HL-60 (cell line): ENCODE data around the gene GPR107.

Source experiments
- DNase-seq, 2 experiments: peaks; one replicate each; pipeline ENCODE4 v3.0.0-alpha.2; 2010 to 2020; ENCODE audit warnings: low read depth in 1 of 2, low spot score in 1 of 2
- H3K27ac ChIP-seq: fragments of 250-450 bp; sonication (Bioruptor Pico); replicated peaks from 2 replicates; pipeline ENCODE4 v1.5.1; 2020; ENCODE audit warnings: mild to moderate bottlenecking, moderate library complexity
- H3K27me3 ChIP-seq: fragments of 250-450 bp; sonication (Bioruptor Pico); 2 replicates; pipeline ENCODE4 v1.5.1; 2021; ENCODE audit warnings: mild to moderate bottlenecking, moderate library complexity; ENCODE audit not compliant: insufficient read depth, poor library complexity, severe bottlenecking
- H3K4me3 ChIP-seq: replicated peaks from 2 replicates; pipeline ENCODE4 v1.5.1; 2011; ENCODE audit warnings: mild to moderate bottlenecking, control low read depth, low read length; ENCODE audit not compliant: insufficient read depth
- GABPA ChIP-seq: IDR thresholded peaks from 2 replicates; pipeline ENCODE4 v1.6.1; 2012; ENCODE audit warnings: low read depth
- POLR2AphosphoS5 ChIP-seq: IDR thresholded peaks from 2 replicates; pipeline ENCODE4 v1.6.1; 2012; ENCODE audit warnings: low read depth
- SPI1 ChIP-seq: IDR thresholded peaks from 2 replicates; pipeline ENCODE4 v1.6.1; 2012; ENCODE audit warnings: low read depth, mild to moderate bottlenecking, borderline replicate concordance
- TF ChIP-seq, protein P1 (sequence below): IDR thresholded peaks from 2 replicates; pipeline ENCODE4 v1.6.1; 2012; ENCODE audit warnings: low read depth; ENCODE audit not compliant: insufficient replicate concordance
- TF ChIP-seq, protein P2 (sequence below): IDR thresholded peaks from one replicate; pipeline ENCODE4 v1.5.1; 2011; ENCODE audit warnings: low read length, control low read depth, inconsistent platforms; ENCODE audit not compliant: insufficient read depth

GPR107 gene

DNA sequence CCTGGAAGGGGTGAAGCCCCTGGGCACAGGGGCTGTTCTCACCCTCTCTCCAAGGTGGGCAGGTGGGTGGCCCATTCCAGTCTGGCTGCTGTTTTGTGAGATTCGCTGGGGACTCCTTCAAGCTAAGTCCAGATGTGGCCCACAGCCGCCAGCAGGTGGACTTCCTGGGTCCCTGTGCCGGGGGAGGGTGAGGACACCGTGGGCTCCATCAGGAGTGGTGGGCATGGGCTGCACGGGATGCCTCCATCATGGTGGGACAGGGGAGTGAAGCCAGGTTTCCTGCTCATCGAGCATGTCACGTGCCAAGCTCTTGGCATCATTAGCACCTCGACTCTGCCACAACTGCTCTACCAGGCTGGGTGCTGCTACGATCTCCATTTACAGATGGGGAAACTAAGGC, 120.3 kb downstream of the GPR107 start:
- peaks cover 30% of the 10 kb centered on the region for H3K27me3 ChIP-seq
- H3K27ac ChIP-seq, result no peak overlapping the region
- DNase-seq, result no peak
- no peak overlapping the region for H3K4me3 ChIP-seq
- TF ChIP-seq, protein P1, sequence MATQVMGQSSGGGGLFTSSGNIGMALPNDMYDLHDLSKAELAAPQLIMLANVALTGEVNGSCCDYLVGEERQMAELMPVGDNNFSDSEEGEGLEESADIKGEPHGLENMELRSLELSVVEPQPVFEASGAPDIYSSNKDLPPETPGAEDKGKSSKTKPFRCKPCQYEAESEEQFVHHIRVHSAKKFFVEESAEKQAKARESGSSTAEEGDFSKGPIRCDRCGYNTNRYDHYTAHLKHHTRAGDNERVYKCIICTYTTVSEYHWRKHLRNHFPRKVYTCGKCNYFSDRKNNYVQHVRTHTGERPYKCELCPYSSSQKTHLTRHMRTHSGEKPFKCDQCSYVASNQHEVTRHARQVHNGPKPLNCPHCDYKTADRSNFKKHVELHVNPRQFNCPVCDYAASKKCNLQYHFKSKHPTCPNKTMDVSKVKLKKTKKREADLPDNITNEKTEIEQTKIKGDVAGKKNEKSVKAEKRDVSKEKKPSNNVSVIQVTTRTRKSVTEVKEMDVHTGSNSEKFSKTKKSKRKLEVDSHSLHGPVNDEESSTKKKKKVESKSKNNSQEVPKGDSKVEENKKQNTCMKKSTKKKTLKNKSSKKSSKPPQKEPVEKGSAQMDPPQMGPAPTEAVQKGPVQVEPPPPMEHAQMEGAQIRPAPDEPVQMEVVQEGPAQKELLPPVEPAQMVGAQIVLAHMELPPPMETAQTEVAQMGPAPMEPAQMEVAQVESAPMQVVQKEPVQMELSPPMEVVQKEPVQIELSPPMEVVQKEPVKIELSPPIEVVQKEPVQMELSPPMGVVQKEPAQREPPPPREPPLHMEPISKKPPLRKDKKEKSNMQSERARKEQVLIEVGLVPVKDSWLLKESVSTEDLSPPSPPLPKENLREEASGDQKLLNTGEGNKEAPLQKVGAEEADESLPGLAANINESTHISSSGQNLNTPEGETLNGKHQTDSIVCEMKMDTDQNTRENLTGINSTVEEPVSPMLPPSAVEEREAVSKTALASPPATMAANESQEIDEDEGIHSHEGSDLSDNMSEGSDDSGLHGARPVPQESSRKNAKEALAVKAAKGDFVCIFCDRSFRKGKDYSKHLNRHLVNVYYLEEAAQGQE, result no peak
- TF ChIP-seq, protein P2, sequence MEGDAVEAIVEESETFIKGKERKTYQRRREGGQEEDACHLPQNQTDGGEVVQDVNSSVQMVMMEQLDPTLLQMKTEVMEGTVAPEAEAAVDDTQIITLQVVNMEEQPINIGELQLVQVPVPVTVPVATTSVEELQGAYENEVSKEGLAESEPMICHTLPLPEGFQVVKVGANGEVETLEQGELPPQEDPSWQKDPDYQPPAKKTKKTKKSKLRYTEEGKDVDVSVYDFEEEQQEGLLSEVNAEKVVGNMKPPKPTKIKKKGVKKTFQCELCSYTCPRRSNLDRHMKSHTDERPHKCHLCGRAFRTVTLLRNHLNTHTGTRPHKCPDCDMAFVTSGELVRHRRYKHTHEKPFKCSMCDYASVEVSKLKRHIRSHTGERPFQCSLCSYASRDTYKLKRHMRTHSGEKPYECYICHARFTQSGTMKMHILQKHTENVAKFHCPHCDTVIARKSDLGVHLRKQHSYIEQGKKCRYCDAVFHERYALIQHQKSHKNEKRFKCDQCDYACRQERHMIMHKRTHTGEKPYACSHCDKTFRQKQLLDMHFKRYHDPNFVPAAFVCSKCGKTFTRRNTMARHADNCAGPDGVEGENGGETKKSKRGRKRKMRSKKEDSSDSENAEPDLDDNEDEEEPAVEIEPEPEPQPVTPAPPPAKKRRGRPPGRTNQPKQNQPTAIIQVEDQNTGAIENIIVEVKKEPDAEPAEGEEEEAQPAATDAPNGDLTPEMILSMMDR, result no peak
- TF ChIP-seq POLR2AphosphoS5 (no peak), GABPA (no peak), SPI1 (no peak)

DNA sequence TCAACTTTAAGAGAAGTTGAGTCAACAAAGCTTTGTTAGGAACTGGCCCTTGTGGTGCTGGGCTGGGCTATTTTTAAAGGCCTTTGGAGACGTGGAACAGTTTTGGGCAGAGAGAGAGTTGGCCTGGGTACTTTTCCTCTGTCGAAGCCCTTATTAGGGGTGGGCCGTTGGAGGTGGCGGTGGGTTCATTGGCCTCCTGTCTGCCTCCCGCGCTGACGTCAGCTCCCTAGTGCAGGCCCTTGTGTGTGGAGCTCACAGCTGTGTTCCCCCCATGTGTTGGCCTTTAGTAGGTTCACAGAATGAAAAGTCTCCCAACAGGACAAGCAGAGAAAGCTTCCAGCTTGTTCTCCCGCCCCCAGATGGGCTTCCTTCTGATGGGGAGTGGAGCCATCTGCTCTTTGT, 121.2 kb downstream of the GPR107 start:
- Histone ChIP-seq H3K27ac (no peak overlapping the region), H3K4me3 (no peak overlapping the region), H3K27me3 (peaks cover 28% of the 10 kb centered on the region)
- TF ChIP-seq, protein P2, result no peak
- no peak for TF ChIP-seq GABPA
- TF ChIP-seq POLR2AphosphoS5, result no peak
- TF ChIP-seq, protein P1, result no peak
- no peak for TF ChIP-seq SPI1
- DNase-seq, result no peak

- Histone ChIP-seq H3K4me3 (no peak overlapping the region), H3K27ac (no peak overlapping the region)
- TF ChIP-seq POLR2AphosphoS5, result no peak
- TF ChIP-seq, protein P1, result no peak
- no peak for TF ChIP-seq SPI1
- TF ChIP-seq GABPA, result no peak
- TF ChIP-seq, protein P2, result no peak
Measured at GRCh38 chr9:130175355-130175754, 121.6 kb downstream of the GPR107 start.

More at GRCh38 chr9:130175355-130175754, 121.6 kb downstream of the GPR107 start:
- H3K27me3 ChIP-seq, result peaks cover 29% of the 10 kb centered on the region
- DNase-seq, result no peak
